Mesothelial cell of epicardium (in vitro differentiated cells): ENCODE data around the gene EVI5L. TPM values are rescaled to one million over a fixed set of nuclear protein-coding genes. Genes with fewer than 3 reads are reported as not detected.

Experiments used
- DNase-seq, 2 experiments: peaks; one replicate each; pipeline ENCODE4 v3.0.0; 2021; ENCODE audit warnings: low spot score in 2 of 2; ENCODE audit not compliant: unreplicated experiment in 2 of 2
- H3K27ac Mint-ChIP-seq: 2 replicates; pipeline ENCODE4 v1.8.0; 2021; ENCODE audit warnings: mixed read lengths
- H3K27me3 Mint-ChIP-seq: 2 replicates; pipeline ENCODE4 v1.8.0; 2021; ENCODE audit warnings: low read depth, mixed read lengths
- H3K36me3 Mint-ChIP-seq: 2 replicates; pipeline ENCODE4 v1.8.0; 2021; ENCODE audit warnings: mixed read lengths
- H3K4me1 Mint-ChIP-seq: 2 replicates; pipeline ENCODE4 v1.8.0; 2021; ENCODE audit warnings: mixed read lengths
- H3K4me3 Mint-ChIP-seq: 2 replicates; pipeline ENCODE4 v1.8.0; 2021; ENCODE audit warnings: mild to moderate bottlenecking, moderate library complexity, mixed read lengths
- H3K9me3 Mint-ChIP-seq: 2 replicates; pipeline ENCODE4 v1.8.0; 2021; ENCODE audit warnings: mixed read lengths
- total RNA-seq: library from RNA; stranded (reverse); gene quantifications from 3 replicates; pipeline ENCODE4 v1.2.1, GENCODE V29; 2021
- TF ChIP-seq, protein P1 (sequence below): fragments of 200-600 bp; sonication (generic); IDR thresholded peaks from one replicate; pipeline ENCODE4 v1.5.0; 2021; ENCODE audit warnings: antibody characterized with exemption; ENCODE audit not compliant: unreplicated experiment

EVI5L gene
- total RNA-seq, 1 donor from 2014 or later, result 21.7 TPM

DNA sequence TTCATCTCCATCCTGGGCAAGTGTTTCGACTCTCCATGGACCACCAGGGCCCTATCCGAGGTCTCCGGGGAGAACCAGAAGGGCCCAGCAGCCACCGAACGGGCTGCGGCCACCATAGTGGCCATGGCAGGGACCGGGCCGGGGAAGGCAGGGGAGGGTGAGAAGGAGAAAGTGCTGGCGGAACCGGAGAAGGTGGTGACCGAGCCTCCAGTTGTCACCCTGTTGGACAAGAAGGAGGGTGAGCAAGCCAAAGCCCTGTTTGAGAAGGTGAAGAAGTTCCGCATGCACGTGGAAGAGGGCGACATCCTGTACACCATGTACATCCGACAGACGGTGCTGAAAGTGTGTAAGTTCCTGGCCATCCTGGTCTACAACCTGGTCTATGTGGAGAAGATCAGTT, 68.9 kb downstream of the EVI5L start:
- Mint-ChIP-seq H3K36me3 (peaks cover 3% of the 10 kb centered on the region), H3K4me1 (peaks cover 10% of the 10 kb centered on the region), H3K27ac (no peak overlapping the region), H3K27me3 (peaks cover 2% of the 10 kb centered on the region), H3K9me3 (no peaks in the 10 kb centered on the region), H3K4me3 (no peak overlapping the region)
- TF ChIP-seq, protein P1, sequence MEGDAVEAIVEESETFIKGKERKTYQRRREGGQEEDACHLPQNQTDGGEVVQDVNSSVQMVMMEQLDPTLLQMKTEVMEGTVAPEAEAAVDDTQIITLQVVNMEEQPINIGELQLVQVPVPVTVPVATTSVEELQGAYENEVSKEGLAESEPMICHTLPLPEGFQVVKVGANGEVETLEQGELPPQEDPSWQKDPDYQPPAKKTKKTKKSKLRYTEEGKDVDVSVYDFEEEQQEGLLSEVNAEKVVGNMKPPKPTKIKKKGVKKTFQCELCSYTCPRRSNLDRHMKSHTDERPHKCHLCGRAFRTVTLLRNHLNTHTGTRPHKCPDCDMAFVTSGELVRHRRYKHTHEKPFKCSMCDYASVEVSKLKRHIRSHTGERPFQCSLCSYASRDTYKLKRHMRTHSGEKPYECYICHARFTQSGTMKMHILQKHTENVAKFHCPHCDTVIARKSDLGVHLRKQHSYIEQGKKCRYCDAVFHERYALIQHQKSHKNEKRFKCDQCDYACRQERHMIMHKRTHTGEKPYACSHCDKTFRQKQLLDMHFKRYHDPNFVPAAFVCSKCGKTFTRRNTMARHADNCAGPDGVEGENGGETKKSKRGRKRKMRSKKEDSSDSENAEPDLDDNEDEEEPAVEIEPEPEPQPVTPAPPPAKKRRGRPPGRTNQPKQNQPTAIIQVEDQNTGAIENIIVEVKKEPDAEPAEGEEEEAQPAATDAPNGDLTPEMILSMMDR, result no peak
- no peak for DNase-seq

GRCh38 chr19:7899751-7900378, 69.8 kb downstream of the EVI5L start:
- H3K36me3 Mint-ChIP-seq, result peaks cover 3% of the 10 kb centered on the region
- TF ChIP-seq, protein P1, result no peak

GRCh38 chr19:7900401-7900870, 70.4 kb downstream of the EVI5L start:
- Mint-ChIP-seq H3K4me1 (peaks cover 16% of the 10 kb centered on the region), H3K9me3 (no peaks in the 10 kb centered on the region), H3K27ac (no peak overlapping the region), H3K36me3 (peaks cover 3% of the 10 kb centered on the region), H3K4me3 (no peak overlapping the region), H3K27me3 (peaks cover 2% of the 10 kb centered on the region)
- TF ChIP-seq, protein P1, result no peak
- no peak for DNase-seq

More at GRCh38 chr19:7899751-7900378, 69.8 kb downstream of the EVI5L start:
- H3K27ac Mint-ChIP-seq, result no peak overlapping the region
- no peak for DNase-seq
- peaks cover 2% of the 10 kb centered on the region for H3K27me3 Mint-ChIP-seq
- H3K4me3 Mint-ChIP-seq, result no peak overlapping the region
- no peaks in the 10 kb centered on the region for H3K9me3 Mint-ChIP-seq
- peaks cover 12% of the 10 kb centered on the region for H3K4me1 Mint-ChIP-seq

DNA sequence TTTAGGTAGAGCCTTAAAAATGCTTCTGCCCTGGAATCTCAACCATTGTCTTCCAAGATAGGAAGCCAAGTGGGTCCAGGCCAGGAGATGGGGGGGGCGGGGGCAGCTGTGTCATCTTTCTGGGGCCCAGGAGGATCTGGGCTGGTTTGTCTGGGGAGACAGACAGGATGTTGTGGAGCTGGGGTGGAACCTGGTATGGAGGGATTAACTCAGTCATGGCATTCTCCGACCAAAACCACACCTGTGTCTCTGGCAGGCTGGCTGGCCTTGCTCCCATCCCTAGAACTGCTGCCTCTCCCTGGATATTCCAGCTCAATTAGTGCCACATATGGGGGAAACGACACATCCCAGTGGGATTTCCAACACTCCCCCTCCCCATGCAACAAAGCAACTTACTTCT, 70.9 kb downstream of the EVI5L start:
- Mint-ChIP-seq H3K36me3 (peaks cover 3% of the 10 kb centered on the region), H3K27ac (no peak overlapping the region), H3K9me3 (no peaks in the 10 kb centered on the region), H3K4me1 (peaks cover 20% of the 10 kb centered on the region), H3K27me3 (peaks cover 2% of the 10 kb centered on the region), H3K4me3 (no peak overlapping the region)
- DNase-seq, result no peak
- TF ChIP-seq, protein P1, result no peak

GRCh38 chr19:7901337-7901736, 71.3 kb downstream of the EVI5L start:
- Mint-ChIP-seq H3K27ac (no peak overlapping the region), H3K9me3 (no peaks in the 10 kb centered on the region), H3K4me3 (no peak overlapping the region), H3K36me3 (peaks cover 3% of the 10 kb centered on the region), H3K27me3 (peaks cover 2% of the 10 kb centered on the region), H3K4me1 (peaks cover 20% of the 10 kb centered on the region)
- DNase-seq, result no peak
- TF ChIP-seq, protein P1, result no peak

DNA sequence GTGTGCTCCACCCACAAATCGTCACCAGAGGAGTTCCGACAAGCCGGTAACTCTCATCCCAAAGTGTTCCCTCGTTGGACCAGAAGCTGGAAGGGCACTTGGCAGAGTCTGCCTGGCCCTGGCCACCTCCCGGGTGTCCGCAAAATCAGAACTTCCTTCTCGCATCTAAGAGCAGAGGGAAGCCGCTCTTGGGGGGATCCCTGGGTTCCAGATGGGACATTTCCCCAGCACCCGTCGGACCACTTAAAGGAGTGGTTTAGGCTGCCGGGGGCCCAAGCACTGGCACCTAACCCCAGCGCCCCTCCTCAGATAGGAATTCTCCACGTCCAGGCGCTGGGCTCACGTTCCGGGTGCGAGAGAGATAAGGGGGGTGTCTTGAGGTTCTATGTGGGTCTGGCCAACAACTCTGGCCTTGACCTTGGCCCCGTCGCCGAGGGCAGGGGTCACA, 72.8 kb downstream of the EVI5L start:
- Mint-ChIP-seq H3K27ac (peak overlapping the region; percentile 97), H3K9me3 (no peaks in the 10 kb centered on the region), H3K36me3 (peaks cover 3% of the 10 kb centered on the region), H3K4me1 (peaks cover 20% of the 10 kb centered on the region), H3K4me3 (peak overlapping the region; percentile 80), H3K27me3 (peaks cover 2% of the 10 kb centered on the region)
- no peak for DNase-seq
- TF ChIP-seq, protein P1, result no peak
